Small intestine (tissue), 7 donors: Measurements from ENCODE around the gene C20orf141. TPM values are rescaled to one million over a fixed set of nuclear protein-coding genes. Genes with fewer than 3 reads are reported as not detected.

Experiments
- DNase-seq, 2 donors: peaks; one replicate each; pipeline versions ENCODE4 v3.0.0 to v3.0.0-alpha.2; 2013
- FAIRE-seq: peaks from 2 replicates; lab custom pipeline; 2012; peaks lifted over from hg19 to GRCh38; lab: Jason Lieb, UNC
- H3K27ac ChIP-seq, 3 donors: one replicate each; pipeline ENCODE4 v1.5.1; 2013; ENCODE audit warnings: low read length in 2 of 3, mild to moderate bottlenecking in 2 of 3, control low read depth in 1 of 3, inconsistent platforms in 1 of 3, low read depth in 1 of 3, moderate library complexity in 1 of 3
- H3K27me3 ChIP-seq, 3 donors: one replicate each; pipeline ENCODE4 v1.6.1; 2013; ENCODE audit warnings: low read length in 3 of 3, inconsistent platforms in 1 of 3; ENCODE audit not compliant: control insufficient read depth in 3 of 3, insufficient read depth in 3 of 3
- H3K36me3 ChIP-seq, 3 donors: one replicate each; pipeline ENCODE4 v1.6.1; 2013; ENCODE audit warnings: low read length in 3 of 3, inconsistent platforms in 1 of 3, low read depth in 1 of 3, mild to moderate bottlenecking in 1 of 3, moderate library complexity in 1 of 3; ENCODE audit not compliant: control insufficient read depth in 3 of 3, insufficient read depth in 2 of 3
- H3K4me1 ChIP-seq, 3 donors: one replicate each; pipeline ENCODE4 v1.6.1; 2013; ENCODE audit warnings: low read length in 2 of 3, inconsistent platforms in 1 of 3, low read depth in 1 of 3, mild to moderate bottlenecking in 1 of 3, moderate library complexity in 1 of 3; ENCODE audit not compliant: control insufficient read depth in 3 of 3, insufficient read depth in 2 of 3
- H3K4me3 ChIP-seq, 3 donors: one replicate each; pipeline ENCODE4 v1.5.1; 2013; ENCODE audit warnings: low read length in 3 of 3, control low read depth in 1 of 3, inconsistent platforms in 1 of 3, low read depth in 1 of 3, mild to moderate bottlenecking in 1 of 3, moderate library complexity in 1 of 3
- H3K9me3 ChIP-seq, 2 donors: one replicate each; pipeline ENCODE4 v1.6.1; 2013; ENCODE audit warnings: low read depth in 1 of 2, low read length in 1 of 2; ENCODE audit not compliant: control insufficient read depth in 2 of 2, insufficient read depth in 1 of 2
- WGBS, 3 donors: extraction: QIAGEN DNeasy Blood & Tissue Kit; methylation state at CpG; one replicate each; pipeline ENCODE4 v1.1.7; 2013; 5-methylcytosine and 5-hydroxymethylcytosine counted together
- polyA plus RNA-seq, 4 donors: library from polyadenylated mRNA; stranded (reverse) in 3 of 4; unstranded in 1 of 4; fragments of 200-250 nt in 3 of 4; fragments of 120-200 nt in 1 of 4; gene quantifications; one replicate each; pipeline versions ENCODE4 v1.2.1 to v1.2.3, GENCODE V29; 2013
- donor health status: healthy with polysubstance abuse.
- donor health status: control.
- donor health status: control.
- donor health status: Bipolar disorder and iron deficiency.
- donor health status: healthy.

C20orf141 gene
- polyA plus RNA-seq, 4 donors = not detected

GRCh38 chr20:2864626-2865025 is 49.8 kb downstream of the C20orf141 start:
- peaks cover 4 to 69% (median 9%) of the 10 kb centered on the region in 3 donors for H3K36me3 ChIP-seq
- DNase-seq = no peak
- H3K27me3 ChIP-seq = no peaks in the 10 kb centered on the region
- no peak overlapping the region for H3K4me3 ChIP-seq
- no peaks in the 10 kb centered on the region for H3K4me1 ChIP-seq
- peak overlapping the region in 1 of 3 donors; percentile 24 for H3K27ac ChIP-seq
- WGBS, 3 donors = 94 to 96% (median 94%) methylated on average over 12 of the region's 12 CpGs
- no peaks in the 10 kb centered on the region for H3K9me3 ChIP-seq
- no peak for FAIRE-seq

GRCh38 chr20:2865101-2865500 is 50.3 kb downstream of the C20orf141 start:
- Histone ChIP-seq H3K4me1 (no peaks in the 10 kb centered on the region), H3K4me3 (no peak overlapping the region), H3K9me3 (no peaks in the 10 kb centered on the region), H3K36me3 (peaks cover 4 to 64% (median 9%) of the 10 kb centered on the region in 3 donors), H3K27me3 (no peaks in the 10 kb centered on the region), H3K27ac (peak overlapping the region in 1 of 3 donors; percentile 24)
- DNase-seq = no peak
- FAIRE-seq = no peak
- 89 to 97% (median 96%) methylated on average over 10 of the region's 10 CpGs for WGBS, 3 donors

Other genes with a start within 250 kb of the C20orf141 start
- 100 to 1,000 TPM in 2 of 4 donors, 10 to 100 TPM in 2; 47.2 to 162 (median 98.7) TPM for gene NOP56, start 162.4 kb upstream of the C20orf141 start, polyA plus RNA-seq
- 100 to 1,000 TPM; 116 to 142 (median 129) TPM for gene IDH3B, start 150.8 kb upstream of the C20orf141 start, polyA plus RNA-seq
- gene EBF4, start 122.2 kb upstream of the C20orf141 start, polyA plus RNA-seq = 1 to 10 TPM in 3 of 4 donors, under 1 TPM in 1; 0.67 to 7.4 (median 3.2) TPM
- gene CPXM1, start 14.4 kb upstream of the C20orf141 start, polyA plus RNA-seq = 10 to 100 TPM in 1 of 4 donors, 1 to 10 TPM in 1, under 1 TPM in 1, not detected in 1; 0.54 to 13.9 (median 1.8) TPM
- not detected for gene TMEM239, start 1.4 kb downstream of the C20orf141 start, polyA plus RNA-seq
- 10 to 100 TPM; 19.9 to 63.3 (median 37.2) TPM for gene PCED1A, start 25.7 kb downstream of the C20orf141 start, polyA plus RNA-seq
- gene VPS16, start 25.8 kb downstream of the C20orf141 start, polyA plus RNA-seq = 10 to 100 TPM; 29.3 to 94.6 (median 51.6) TPM
- gene PTPRA, start 58.5 kb downstream of the C20orf141 start, polyA plus RNA-seq = 10 to 100 TPM in 2 of 4 donors, 1 to 10 TPM in 2; 7.4 to 48.1 (median 18.2) TPM
- gene GNRH2, start 228.6 kb downstream of the C20orf141 start, polyA plus RNA-seq = under 1 TPM in 2 of 4 donors, not detected in 2; 0.15 to 0.83 TPM
- 10 to 100 TPM; 58.4 to 77.5 (median 66.9) TPM for gene MRPS26, start 231.1 kb downstream of the C20orf141 start, polyA plus RNA-seq